ENCODE data around the gene HEPHL1.

HEPHL1 gene

GRCh38 chr11:94025690-94026394, 4.7 kb downstream of the HEPHL1 start:
- no peak for DNase-seq

- DNase-seq = no peak
Observed at GRCh38 chr11:94027210-94027609, 6.1 kb downstream of the HEPHL1 start.

GRCh38 chr11:94028436-94028835, 7.3 kb downstream of the HEPHL1 start:
- no peak for DNase-seq

- DNase-seq = no peak
Observed at GRCh38 chr11:94030059-94030458, 8.9 kb downstream of the HEPHL1 start.

- DNase-seq = no peak
Observed at GRCh38 chr11:94031625-94032024, 10.5 kb downstream of the HEPHL1 start.

GRCh38 chr11:94032066-94032465, 10.9 kb downstream of the HEPHL1 start:
- DNase-seq = no peak

GRCh38 chr11:94032725-94033124, 11.6 kb downstream of the HEPHL1 start:
- DNase-seq = no peak

- no peak for DNase-seq
Observed at GRCh38 chr11:94034207-94034606, 13.1 kb downstream of the HEPHL1 start.

- DNase-seq = no peak
Observed at GRCh38 chr11:94036096-94036495, 14.9 kb downstream of the HEPHL1 start.

- DNase-seq = no peak
Observed at GRCh38 chr11:94043241-94043640, 22.1 kb downstream of the HEPHL1 start.

- DNase-seq = no peak
Observed at GRCh38 chr11:94046796-94047195, 25.6 kb downstream of the HEPHL1 start.

GRCh38 chr11:94048032-94048709, 27.0 kb downstream of the HEPHL1 start:
- DNase-seq = no peak

GRCh38 chr11:94049351-94049750, 28.2 kb downstream of the HEPHL1 start:
- no peak for DNase-seq

- no peak for DNase-seq
Observed at GRCh38 chr11:94058630-94059029, 37.5 kb downstream of the HEPHL1 start.

- no peak for DNase-seq
Observed at GRCh38 chr11:94059065-94059464, 37.9 kb downstream of the HEPHL1 start.

- no peak for DNase-seq
Observed at GRCh38 chr11:94060401-94060800, 39.2 kb downstream of the HEPHL1 start.

- no peak for DNase-seq
Observed at GRCh38 chr11:94062360-94062759, 41.2 kb downstream of the HEPHL1 start.

GRCh38 chr11:94066901-94067429, 45.8 kb downstream of the HEPHL1 start:
- DNase-seq = no peak

- DNase-seq = no peak
Observed at GRCh38 chr11:94068764-94069163, 47.6 kb downstream of the HEPHL1 start.

GRCh38 chr11:94077552-94078293, 56.6 kb downstream of the HEPHL1 start:
- no peak for DNase-seq

- DNase-seq = no peak
Observed at GRCh38 chr11:94084164-94084563, 63.0 kb downstream of the HEPHL1 start.

- no peak for DNase-seq
Observed at GRCh38 chr11:94088906-94089305, 67.8 kb downstream of the HEPHL1 start.

- no peak for DNase-seq
Observed at GRCh38 chr11:94089341-94089740, 68.2 kb downstream of the HEPHL1 start.

GRCh38 chr11:94090401-94090800, 69.2 kb downstream of the HEPHL1 start:
- no peak for DNase-seq
